Stromal cell of bone marrow (primary cell): ENCODE data around the gene TRRAP.

Experiments used
- DNase-seq: peaks from one replicate; pipeline ENCODE4 v3.0.0-alpha.2; 2012; ENCODE audit warnings: low read depth

Gene TRRAP

DNA sequence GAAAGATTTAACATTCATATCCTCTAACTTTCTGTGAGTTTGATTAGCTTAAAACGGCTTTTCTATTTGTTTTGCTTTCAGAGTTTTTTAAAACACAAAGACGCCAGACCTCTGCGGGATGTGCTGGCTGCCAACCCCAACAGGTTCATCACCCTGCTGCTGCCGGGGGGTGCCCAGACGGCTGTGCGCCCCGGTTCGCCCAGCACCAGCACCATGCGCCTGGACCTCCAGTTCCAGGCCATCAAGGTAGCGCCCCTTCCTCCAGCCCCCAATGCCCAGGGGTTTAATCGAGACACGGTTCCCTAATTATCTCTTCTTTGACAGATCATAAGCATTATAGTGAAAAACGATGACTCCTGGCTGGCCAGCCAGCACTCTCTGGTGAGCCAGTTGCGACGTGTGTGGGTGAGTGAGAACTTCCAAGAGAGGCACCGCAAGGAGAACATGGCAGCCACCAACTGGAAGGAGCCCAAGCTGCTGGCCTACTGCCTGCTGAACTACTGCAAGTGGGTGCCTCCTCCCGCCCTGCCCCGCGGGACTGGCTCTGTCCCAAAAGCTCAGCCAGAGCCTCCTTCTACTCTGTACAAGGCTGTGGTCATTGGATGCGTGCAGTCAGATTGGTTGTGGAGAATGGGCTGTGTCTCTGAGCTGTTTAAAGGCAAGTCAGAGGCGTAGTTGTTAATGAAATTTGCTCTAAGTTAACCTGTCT is 71.2 kb downstream of the TRRAP start:
- no peak for DNase-seq

DNA sequence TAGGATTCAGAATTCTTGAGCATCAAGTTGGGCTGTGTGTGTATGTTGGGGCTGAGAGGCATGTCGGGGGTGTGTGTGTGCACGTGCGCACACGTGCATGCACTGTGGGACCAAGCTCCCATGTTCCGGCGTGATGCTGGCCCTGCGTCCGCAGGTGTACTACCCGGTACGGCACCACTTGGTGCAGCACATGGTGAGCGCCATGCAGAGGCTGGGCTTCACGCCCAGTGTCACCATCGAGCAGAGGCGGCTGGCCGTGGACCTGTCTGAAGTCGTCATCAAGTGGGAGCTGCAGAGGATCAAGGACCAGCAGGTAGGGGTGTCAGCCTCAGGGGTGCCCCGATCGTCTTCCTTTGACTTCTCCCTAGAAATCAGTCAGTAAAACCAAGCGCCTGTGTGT is 77.7 kb downstream of the TRRAP start:
- DNase-seq: no peak

DNA sequence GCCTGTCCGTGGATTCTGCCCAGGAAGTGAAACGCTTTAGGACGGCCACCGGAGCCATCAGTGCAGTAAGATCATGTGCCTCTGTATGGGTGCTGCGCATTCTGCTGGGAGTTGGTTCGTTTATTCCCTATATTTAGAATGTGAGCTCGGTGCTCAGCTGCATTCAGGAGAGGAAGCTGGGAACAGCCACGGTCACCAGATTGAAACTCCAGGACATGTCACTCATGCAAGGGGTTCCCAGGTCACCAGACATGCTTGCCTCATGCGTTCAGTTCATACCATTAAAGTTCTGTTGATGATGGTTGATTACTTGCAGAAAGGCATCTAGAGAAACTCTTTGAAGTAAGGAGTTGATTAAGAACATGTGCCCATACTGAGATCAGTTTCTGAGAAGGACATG is 78.1 kb downstream of the TRRAP start:
- no peak for DNase-seq

DNA sequence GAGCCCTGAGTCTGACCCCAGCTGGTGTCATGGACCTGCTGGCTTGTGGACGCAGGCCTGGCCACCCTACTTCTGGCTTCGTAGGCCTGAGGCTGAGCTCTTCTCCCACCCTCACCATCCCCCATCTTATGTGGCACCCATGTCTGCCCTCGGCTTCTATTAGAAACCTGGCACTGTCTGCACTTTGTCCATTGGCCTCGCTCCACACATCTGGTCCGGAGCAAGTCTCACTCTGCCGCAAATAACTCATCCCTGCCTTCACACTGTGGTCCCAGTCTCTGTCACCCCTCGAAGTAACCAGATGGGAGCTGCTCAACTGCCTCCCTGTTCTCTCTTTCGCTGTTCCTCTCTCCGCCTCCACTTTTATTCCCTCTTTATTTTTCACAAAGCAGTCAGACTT is 78.6 kb downstream of the TRRAP start:
- DNase-seq: no peak

DNA sequence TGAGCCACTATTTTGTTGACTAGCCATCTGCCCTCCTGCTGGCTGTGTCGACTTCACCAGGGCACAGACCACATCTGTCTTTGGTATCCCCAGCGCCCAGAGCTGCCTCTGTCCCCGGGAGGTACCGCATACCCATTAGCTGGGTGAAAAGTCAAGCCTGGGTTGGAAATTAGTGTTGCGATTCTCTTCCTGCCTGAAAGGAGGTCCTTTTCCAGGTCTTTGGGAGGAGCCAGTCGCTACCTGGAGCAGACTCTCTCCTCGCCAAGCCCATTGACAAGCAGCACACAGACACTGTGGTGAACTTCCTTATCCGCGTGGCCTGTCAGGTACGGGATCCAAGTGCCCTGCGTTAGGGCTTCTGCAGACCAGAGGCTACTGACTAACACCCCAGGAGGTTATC is 79.4 kb downstream of the TRRAP start:
- DNase-seq: no peak

DNA sequence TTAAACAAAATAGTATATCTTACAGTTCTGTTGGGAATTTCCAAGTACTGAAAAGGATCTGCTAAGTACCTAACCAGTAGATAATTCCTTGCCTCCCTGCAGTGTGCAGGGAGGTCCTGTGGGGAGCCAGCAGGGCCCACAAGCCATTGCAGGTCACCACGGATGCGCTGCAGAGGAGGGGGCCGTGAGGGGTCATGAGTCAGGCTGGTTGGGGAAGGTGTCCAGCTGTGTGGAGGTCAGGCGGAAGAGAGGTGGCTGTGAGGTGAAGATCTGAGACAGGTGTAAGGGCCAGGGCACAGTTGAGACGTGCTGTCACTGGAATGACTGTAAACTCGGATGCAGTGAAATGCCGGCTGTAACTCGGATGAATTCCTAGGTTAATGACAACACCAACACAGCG is 80.6 kb downstream of the TRRAP start:
- no peak for DNase-seq

DNA sequence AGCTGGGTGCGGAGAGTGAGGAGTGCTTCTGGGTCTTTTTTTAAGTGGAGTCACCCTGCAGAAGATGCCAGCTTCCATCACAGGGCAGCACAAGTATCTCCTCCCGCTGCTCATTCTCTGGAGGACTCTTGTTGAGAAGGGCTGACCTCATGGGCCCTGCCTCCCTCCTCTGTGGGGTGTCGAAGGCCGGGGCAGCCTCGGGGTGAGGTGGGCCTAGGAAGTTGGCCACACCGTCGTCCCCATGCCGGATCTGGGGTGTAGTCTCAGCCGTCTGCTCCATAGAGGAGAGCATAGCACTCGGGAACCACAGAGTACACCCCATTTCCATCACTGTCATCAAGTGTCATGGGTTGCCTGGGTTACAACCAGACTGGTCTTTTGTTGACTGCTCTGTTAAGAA is 85.0 kb downstream of the TRRAP start:
- DNase-seq: no peak

DNA sequence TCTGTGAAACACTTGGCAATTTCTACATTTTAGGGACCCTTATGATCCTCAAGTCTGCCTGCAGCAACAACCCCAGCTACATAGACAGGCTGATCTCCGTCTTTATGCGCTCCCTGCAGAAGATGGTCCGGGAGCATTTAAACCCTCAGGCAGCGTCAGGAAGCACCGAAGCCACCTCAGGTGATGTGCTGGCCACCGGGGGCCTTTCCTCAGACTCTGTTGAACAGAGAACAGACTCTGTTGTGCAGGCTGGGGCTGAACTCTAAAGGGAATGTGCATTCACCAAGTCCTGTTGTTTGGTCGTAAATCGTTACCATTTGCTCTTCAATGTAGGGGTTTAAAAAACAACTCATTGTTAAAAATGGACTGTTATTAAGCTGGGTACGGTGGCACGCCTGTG is 86.3 kb downstream of the TRRAP start:
- DNase-seq: no peak

DNA sequence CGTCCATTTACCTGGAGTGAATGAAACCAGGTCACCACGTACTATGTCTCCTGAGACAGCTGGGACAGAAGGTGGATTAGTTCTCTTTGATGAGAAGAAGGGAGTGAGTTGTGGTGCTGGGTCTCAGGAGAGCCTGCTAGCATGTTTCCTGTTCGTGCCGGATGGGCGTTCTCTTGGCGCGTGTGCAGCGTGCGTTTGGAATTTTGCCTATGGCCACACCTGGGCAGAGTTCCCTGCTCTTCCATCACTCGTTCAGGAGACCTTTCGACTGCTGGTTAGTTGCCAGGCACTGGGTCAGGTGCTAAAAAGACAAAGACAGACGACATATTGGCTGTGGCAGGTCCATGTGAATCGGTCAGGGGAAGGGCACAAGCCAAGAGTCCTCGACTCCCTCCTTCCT is 90.3 kb downstream of the TRRAP start:
- DNase-seq: no peak

DNA sequence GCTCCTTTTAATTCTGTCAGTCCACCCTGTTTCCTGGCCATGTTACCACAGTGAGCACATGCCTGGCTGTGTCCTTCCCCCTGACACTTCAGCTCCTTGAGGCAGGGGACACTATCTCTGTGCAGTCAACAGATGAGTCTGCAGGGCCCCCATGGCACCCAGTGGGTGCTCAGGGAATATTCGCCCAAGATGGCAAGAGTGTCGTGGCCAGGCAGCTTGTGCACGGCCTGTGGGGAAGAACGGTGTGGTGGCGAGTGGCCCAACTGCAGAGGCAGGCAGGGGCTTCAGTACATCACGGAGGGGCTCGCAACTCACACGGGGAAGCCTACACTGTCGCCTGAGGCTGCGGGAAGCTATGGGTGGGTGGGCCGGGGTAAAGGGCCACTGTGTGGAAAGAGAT is 91.1 kb downstream of the TRRAP start:
- DNase-seq: no peak

DNA sequence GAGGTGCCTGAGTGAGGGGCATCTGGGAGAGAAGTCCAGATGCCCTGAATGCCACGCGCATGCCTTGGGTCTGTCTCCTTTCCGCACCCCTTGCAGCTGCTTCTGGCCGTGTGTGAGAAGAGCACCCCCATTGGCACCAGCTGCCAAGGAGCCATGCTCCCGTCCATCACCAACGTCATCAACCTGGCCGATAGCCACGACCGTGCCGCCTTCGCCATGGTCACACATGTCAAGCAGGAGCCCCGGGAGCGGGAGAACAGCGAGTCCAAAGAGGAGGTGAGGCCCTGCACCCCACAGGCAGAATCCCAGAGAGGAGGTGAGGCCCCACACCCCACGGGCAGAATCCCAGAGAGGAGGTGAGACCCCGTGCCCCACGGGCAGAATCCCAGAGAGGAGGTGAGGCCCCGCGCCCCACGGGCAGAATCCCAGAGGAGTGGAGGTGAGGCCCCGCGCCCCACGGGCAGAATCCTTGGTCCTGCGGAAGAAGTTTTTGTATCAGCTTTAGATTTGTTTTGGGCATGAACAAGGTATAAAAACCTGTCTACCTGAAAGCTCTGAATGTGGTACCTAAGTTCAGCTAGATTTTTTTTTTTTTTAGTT is 91.8 kb downstream of the TRRAP start:
- DNase-seq: no peak

DNA sequence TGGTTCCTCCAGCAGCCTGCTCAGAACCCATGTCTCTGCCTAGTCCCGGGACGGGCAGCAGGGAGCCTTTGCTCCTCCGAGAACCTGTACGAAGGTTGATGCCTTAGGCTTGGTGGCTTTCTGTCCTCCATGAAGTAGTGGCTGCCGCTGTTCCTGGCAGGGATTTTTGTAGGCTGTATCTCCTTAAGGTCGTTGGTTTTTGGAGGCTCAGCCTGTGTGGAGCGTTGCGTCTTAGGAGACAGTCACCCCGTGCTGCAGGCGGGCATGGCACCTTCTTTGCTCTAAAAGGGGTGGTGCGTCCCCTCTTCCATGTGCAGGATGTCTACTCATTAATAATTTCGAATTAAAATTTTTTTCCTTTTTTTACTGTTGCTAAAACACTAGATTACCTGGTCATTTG is 92.5 kb downstream of the TRRAP start:
- DNase-seq: no peak

DNA sequence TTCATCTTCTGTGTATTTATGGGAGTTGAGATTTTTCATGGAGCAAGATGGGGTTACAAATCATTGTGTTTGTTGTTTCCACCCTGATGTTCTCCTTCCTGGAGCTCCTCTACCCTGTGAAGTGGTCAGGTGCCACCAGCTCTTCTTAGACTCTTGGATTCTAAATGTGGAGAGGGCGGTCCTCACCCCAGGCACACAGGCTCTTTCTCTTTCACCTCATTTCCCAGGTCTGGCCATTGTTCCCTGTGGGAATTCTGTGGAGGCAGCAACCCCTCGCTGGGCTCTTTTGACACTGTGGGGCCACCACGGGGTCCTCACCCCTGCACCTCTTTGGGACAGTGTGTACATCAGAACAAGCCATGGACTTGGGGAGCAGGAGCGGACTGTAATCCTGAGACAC is 95.9 kb downstream of the TRRAP start:
- DNase-seq: no peak

DNA sequence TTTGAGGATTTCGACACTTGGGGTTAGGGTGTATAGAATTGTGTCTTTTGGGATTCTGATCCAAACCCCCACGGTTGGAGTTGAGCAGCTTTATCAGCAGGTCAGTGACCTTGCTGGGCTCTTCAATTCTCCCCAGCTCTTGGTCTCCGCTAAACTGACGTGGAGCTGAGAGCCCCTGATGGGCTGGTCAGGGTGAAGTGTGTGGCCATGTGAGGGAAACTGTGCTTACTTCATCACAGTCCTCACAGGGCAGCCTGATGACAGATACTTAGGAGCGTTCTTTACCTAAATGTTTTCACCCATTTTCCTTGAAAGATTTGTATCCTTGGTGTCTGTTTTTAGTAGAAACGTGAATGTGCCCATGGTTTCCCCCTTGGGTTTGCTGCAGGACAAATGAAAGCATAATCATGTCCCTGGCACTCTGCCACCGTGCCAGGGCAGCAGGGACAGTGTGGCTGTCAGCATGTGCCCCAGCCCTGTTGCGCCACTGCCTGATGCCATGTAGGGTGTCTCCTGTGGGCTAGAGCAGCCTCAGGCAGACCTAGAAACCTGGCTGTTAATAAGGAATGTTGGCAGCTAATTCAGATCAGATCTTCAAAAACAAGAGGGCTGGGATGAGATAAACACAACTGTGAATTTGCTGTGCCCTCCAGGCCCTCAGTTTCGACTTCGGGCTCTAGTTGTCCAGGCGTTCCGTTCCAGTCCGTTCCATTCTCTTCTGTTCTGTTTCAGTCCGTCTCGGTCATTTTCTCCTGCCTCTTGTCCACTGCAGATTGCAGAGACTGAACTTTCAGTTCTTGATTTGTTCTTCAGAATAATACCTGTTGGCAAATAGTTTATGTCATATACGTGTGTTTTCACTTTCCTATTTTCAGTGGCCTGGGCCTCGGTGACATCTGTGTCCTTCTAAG is 96.8 kb downstream of the TRRAP start:
- DNase-seq: no peak

DNA sequence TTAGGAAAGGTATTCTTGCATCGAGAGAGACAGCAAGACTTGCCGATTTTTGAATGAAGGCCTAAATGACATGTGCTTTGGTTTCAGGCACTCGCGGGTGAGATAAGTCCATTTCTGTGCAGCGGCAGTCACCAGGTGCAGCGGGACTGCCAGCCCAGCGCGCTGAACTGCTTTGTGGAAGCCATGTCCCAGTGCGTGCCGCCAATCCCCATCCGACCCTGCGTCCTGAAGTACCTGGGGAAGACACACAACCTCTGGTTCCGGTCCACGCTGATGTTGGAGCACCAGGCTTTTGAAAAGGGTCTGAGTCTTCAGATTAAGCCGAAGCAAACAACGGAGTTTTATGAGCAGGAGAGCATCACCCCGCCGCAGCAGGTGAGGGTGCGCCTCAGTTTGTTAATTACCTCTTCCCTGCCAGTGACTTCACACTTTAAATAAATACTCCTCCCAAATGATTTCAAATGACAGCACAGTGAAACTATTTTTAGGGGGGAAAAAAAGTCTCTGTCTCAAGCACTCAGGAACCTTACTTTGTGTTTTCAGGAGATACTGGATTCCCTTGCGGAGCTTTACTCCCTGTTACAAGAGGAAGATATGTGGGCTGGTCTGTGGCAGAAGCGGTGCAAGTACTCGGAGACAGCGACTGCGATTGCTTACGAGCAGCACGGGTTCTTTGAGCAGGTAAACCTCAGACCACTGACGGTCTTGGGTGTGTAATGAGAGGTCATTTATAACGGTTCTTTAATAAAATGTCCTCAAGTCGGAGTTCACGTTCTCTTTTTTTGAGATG is 98.3 kb downstream of the TRRAP start:
- DNase-seq: no peak

DNA sequence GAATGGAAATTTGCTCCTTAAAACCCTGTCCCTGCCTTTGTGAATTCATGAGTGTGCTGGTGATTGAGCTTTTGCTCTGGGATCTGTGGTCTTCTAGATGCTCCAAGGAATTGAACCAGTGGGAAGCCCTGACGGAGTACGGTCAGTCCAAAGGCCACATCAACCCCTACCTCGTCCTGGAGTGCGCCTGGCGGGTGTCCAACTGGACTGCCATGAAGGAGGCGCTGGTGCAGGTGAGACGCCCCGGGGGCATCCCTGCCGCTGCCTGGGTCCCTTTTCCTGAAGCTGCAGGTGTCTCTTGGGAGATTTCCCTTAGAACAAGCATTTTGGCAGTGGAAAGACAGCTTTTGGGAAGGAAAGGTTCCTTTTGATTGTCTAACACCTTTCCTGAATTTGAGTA is 100.3 kb downstream of the TRRAP start:
- no peak for DNase-seq

DNA sequence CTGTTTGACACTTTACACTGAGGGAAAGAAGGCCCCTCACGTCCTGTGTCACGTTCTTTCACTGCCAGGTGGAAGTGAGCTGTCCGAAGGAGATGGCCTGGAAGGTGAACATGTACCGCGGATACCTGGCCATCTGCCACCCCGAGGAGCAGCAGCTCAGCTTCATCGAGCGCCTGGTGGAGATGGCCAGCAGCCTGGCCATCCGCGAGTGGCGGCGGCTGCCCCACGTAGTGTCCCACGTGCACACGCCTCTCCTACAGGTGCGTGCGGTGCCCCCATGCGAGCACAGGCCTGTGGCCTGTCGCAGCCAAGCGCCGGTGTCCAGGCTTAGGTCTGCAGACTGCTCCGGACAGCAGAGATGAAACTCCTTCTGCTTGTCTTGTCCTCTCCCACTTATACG is 103.4 kb downstream of the TRRAP start:
- no peak for DNase-seq

DNA sequence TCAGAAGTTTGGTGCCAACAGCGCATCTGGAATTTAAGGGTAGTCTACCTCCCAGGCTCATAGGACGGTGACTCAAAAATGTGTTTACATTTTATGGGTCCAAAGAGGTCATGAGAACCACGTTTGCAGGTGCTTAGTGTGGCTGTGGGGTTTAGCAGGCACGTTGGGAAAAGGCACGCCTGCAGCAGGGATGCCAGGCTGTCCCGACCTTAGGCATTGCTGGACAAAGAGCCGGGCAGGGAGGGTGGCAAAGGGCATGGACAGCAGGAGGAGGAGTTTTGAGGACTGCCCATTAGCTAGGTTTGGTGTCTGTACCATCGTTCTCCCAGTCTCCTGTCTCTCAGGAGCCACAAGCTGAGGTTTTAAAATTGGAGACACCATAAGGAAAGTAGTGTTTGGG is 104.4 kb downstream of the TRRAP start:
- DNase-seq: no peak

DNA sequence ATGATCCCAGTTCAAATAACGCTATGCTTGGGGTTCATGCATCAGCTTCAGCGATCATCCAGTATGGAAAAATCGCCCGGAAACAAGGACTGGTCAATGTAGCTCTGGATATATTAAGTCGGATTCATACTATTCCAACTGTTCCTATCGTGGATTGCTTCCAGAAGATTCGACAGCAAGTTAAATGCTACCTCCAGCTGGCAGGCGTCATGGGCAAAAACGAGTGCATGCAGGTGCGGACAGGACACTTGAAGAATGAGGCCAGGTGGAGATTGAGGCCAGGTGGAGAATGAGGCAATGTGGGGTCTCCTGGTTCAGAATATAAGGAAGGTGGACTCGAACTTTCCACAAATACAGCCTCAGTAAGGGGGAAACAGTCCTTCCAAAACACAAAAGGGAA is 105.8 kb downstream of the TRRAP start:
- no peak for DNase-seq

DNA sequence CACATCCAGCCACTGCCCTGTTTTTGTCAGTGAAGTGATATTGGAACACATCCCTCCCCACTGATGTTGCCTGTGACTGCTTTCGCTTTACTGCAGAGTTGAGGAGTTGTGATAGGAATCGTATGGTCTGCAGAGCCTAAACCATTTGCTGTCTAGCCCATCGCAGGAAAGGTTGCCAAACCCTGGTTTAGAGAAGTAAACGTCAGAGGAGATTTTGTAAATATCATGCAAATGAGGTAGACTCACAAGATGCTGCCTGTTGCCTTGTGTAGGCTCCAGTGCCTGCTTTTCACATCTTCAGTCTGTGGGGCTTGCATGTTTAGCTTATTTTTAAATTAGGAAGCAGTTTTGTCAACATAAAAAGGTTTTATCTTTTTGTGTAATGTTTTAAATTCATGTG is 107.1 kb downstream of the TRRAP start:
- no peak for DNase-seq

DNA sequence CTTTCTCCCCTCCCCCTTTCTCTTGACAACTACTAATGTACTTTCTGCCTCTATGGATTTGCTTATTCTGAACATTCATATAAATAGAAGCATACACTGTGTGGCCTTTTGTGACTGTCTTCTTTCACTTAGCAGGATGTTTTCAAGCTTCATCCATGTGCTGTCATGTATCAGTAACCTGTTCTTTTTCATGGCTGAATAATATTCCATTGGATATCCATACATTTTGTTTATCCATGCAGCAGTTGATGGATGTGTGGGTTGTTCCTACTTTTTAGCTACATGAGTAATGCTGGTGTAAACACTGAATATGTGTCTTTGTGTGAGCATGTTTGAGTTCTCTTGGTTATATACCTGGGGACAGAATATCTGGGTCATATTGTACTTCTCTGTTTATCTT is 107.6 kb downstream of the TRRAP start:
- DNase-seq: no peak

DNA sequence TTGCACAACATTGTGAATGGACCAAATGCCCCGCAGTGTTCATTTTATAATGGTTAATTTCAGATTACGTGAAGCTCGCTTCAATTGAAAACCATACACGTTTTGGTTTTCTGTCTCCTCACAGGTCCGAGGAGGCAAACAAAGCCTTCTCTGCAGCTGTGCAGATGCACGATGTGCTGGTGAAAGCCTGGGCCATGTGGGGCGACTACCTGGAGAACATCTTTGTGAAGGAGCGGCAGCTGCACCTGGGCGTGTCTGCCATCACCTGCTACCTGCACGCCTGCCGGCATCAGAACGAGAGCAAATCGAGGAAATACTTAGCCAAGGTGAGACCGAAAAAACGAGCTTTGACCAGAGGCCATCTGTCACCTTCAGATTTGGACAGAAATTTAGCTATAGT is 110.3 kb downstream of the TRRAP start:
- no peak for DNase-seq

DNA sequence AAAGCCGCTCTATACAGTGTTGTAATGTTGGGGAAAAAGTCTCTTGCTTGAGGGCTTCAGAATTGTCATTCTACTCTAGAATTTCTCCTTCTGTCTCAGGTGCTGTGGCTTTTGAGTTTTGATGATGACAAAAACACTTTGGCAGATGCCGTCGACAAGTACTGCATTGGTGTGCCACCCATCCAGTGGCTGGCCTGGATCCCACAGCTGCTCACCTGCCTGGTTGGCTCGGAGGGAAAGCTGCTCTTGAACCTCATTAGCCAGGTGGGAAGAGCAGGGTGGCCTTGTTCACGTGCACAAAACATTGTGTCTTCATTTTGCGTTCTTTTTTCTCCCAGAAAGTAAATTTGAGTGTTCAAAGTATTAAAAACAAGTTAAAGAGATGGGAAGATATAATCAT is 112.0 kb downstream of the TRRAP start:
- no peak for DNase-seq
